ENCODE data around the gene DNAJC15. TPM values are rescaled to one million over a fixed set of nuclear protein-coding genes. Genes with fewer than 3 reads are reported as not detected.
A peak's percentile ranks its signal among the peaks of the same experiment; 100 is the strongest.

Gene DNAJC15
- total and polyA plus RNA-seq, 2 of the 4 experiments (the other 2 are of a cell fraction): 7.0 to 22.0 TPM

DNA sequence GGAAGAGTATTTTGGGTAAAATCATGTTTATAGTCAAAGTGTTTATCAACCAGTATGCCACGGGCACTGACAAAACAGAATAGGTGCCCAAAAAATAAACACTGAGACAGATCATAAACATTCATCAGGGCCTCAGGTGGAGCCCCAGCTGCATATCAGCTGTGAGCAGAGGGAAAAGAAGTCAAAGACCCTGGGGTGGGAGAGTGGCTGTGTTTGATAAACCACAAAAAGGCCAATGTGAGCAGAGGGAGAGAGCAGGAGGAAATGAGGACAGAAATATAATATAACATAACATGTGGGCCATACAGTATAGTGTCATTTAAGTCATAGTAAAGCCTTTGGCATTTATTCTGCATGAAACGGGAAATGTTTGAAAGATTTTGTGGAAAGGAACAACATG, 21.4 kb upstream of the DNAJC15 start:
- H4K91ac ChIP-seq (ENCODE audit: insufficient read depth, low read depth, low read length): no peak overlapping the region
- H4K20me1 ChIP-seq (ENCODE audit: insufficient read depth, low read length): no peaks in the 10 kb centered on the region
- 88% methylated on average over 1 of the region's 2 CpGs; no CpG with 5 or more reads in 1 of the 2 experiments for whole genome bisulfite sequencing, 2 experiments (ENCODE audit: extremely low coverage in 2 of 2, insufficient read length in 1 of 2)
- TF ChIP-seq MAFK (IDR thresholded peaks at IDR 0.05; ENCODE audit: low read depth, low read length) (no peak), FOS (IDR thresholded peaks at IDR 0.05; ENCODE audit: low read depth, low read length) (no peak), NFE2L2 (IDR thresholded peaks at IDR 0.05; ENCODE audit: low read depth, low read length) (no peak), MXI1 (IDR thresholded peaks at IDR 0.05; ENCODE audit: borderline replicate concordance, low read depth, low read length) (no peak), CHD1 (IDR thresholded peaks at IDR 0.05; ENCODE audit: low read depth, low read length) (no peak), MAZ (IDR thresholded peaks at IDR 0.05; ENCODE audit: borderline replicate concordance, low read depth, low read length) (no peak), RCOR1 (IDR thresholded peaks at IDR 0.05; ENCODE audit: insufficient replicate concordance, low read length) (no peak)
- TF ChIP-seq, protein P1, sequence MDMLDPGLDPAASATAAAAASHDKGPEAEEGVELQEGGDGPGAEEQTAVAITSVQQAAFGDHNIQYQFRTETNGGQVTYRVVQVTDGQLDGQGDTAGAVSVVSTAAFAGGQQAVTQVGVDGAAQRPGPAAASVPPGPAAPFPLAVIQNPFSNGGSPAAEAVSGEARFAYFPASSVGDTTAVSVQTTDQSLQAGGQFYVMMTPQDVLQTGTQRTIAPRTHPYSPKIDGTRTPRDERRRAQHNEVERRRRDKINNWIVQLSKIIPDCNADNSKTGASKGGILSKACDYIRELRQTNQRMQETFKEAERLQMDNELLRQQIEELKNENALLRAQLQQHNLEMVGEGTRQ (IDR thresholded peaks at IDR 0.05; ENCODE audit: low read depth, low read length): no peak
- TF ChIP-seq, protein P2, sequence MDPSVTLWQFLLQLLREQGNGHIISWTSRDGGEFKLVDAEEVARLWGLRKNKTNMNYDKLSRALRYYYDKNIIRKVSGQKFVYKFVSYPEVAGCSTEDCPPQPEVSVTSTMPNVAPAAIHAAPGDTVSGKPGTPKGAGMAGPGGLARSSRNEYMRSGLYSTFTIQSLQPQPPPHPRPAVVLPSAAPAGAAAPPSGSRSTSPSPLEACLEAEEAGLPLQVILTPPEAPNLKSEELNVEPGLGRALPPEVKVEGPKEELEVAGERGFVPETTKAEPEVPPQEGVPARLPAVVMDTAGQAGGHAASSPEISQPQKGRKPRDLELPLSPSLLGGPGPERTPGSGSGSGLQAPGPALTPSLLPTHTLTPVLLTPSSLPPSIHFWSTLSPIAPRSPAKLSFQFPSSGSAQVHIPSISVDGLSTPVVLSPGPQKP (IDR thresholded peaks at IDR 0.05; ENCODE audit: borderline replicate concordance, low read depth, low read length): no peak
- TF ChIP-seq, protein P3, sequence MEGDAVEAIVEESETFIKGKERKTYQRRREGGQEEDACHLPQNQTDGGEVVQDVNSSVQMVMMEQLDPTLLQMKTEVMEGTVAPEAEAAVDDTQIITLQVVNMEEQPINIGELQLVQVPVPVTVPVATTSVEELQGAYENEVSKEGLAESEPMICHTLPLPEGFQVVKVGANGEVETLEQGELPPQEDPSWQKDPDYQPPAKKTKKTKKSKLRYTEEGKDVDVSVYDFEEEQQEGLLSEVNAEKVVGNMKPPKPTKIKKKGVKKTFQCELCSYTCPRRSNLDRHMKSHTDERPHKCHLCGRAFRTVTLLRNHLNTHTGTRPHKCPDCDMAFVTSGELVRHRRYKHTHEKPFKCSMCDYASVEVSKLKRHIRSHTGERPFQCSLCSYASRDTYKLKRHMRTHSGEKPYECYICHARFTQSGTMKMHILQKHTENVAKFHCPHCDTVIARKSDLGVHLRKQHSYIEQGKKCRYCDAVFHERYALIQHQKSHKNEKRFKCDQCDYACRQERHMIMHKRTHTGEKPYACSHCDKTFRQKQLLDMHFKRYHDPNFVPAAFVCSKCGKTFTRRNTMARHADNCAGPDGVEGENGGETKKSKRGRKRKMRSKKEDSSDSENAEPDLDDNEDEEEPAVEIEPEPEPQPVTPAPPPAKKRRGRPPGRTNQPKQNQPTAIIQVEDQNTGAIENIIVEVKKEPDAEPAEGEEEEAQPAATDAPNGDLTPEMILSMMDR (conservative IDR thresholded peaks at IDR 0.05; ENCODE audit: low read depth, low read length): no peak
- H3K9ac ChIP-seq (ENCODE audit: low read depth, low read length): no peak overlapping the region
- H4K8ac ChIP-seq (ENCODE audit: low read depth in 2 of 2, low read length in 2 of 2): no peak overlapping the region
- H4K5ac ChIP-seq (ENCODE audit: low read depth, low read length): no peak overlapping the region; the same call in 1 of the 2 replicates
- no peak overlapping the region for H2BK5ac ChIP-seq (ENCODE audit: low read depth, low read length, poor library complexity, severe bottlenecking)
- no peak overlapping the region for H3K23ac ChIP-seq (ENCODE audit: low read depth, low read length)
- 0 out of 2 replicates have a peak overlapping the region, but pooled peaks have one; percentile 52 for H3K4ac ChIP-seq (ENCODE audit: low read depth, low read length)
- H2AK9ac ChIP-seq (replicated peaks; ENCODE audit: low read depth, low read length, poor library complexity): no peak overlapping the region
- BruUV-seq (replicated peaks): no TSS peak
- in situ Hi-C loops (cut with MboI; ENCODE audit: low sequenced_read_pairs) (no loop called here), dilution Hi-C loops (cut with HindIII; ENCODE audit: low sequenced_read_pairs, unreplicated experiment) (no loop called here), intact Hi-C loops (cut with micrococcal nuclease) (no loop called here)
- H3K14ac ChIP-seq (replicated peaks; ENCODE audit: low read depth, low read length): 0 out of 2 replicates have a peak overlapping the region, but pooled peaks have one; percentile 42
- H2AFZ ChIP-seq (replicated peaks; ENCODE audit: low read length, poor library complexity): no peak overlapping the region
- H2BK15ac ChIP-seq (ENCODE audit: low read depth, low read length): 0 out of 3 replicates have a peak overlapping the region, but pooled peaks have one; percentile 23
- H3K9me3 ChIP-seq (ENCODE audit: control insufficient read depth, insufficient read depth, low read length): no peaks in the 10 kb centered on the region
- H3K4me1 ChIP-seq (ENCODE audit: control insufficient read depth, insufficient read depth, low read length): peaks cover 9% of the 10 kb centered on the region
- peak overlapping the region; percentile 54; the same call in 1 of the 2 replicates for H2BK20ac ChIP-seq (ENCODE audit: low read depth, low read length)
- no peak overlapping the region for H3K27ac ChIP-seq (ENCODE audit: insufficient read depth, low read length)
- H2BK120ac ChIP-seq (ENCODE audit: low read depth, low read length): peak overlapping the region; percentile 52
- no peaks in the 10 kb centered on the region for H3K36me3 ChIP-seq (ENCODE audit: control insufficient read depth, insufficient read depth, low read length)
- DNase-seq: no peak
- POLR2A ChIA-PET (ENCODE audit: unreplicated experiment): no interaction called here
- no peak overlapping the region; the same call in 1 of the 2 replicates for H2AK5ac ChIP-seq (ENCODE audit: low read depth, low read length)
- H3K18ac ChIP-seq (ENCODE audit: low read depth, low read length): peak overlapping the region; percentile 16; the same call in 1 of the 2 replicates
- CTCF ChIA-PET: no interaction called here
- no peak overlapping the region for H3K4me3 ChIP-seq (ENCODE audit: insufficient read depth, low read depth, low read length)
- ATAC-seq (ENCODE audit: low read depth): no peak
- no peaks in the 10 kb centered on the region for H3K79me1 ChIP-seq (ENCODE audit: low read depth in 1 of 2, low read length in 2 of 2)
- H3K56ac ChIP-seq (ENCODE audit: extremely low read depth, insufficient read depth, low read length): no peak overlapping the region
- H3K4me2 ChIP-seq (ENCODE audit: low read depth, low read length): no peak overlapping the region
- H3K27me3 ChIP-seq (ENCODE audit: control insufficient read depth, insufficient read depth, low read length): no peaks in the 10 kb centered on the region
- H3K9me1 ChIP-seq (ENCODE audit: insufficient read depth, low read length): peaks cover 8% of the 10 kb centered on the region; the same call in 1 of the 2 replicates
